SK-N-SH (cell line): Measurements from ENCODE around the gene CELSR1. TPM values are rescaled to one million over a fixed set of nuclear protein-coding genes. Genes with fewer than 3 reads are reported as not detected.

ENCODE experiments used
- CTCF ChIA-PET: fragments of 300-600, 350-600 bp; formaldehyde crosslinking; extraction: SDS; loops from one replicate; lab custom pipeline; 2021; lab: Yijun Ruan, JAX
- POLR2A ChIA-PET: fragments of 350-600 bp; sonication (Branson Sonifier 250); formaldehyde crosslinking; extraction: SDS; loops from one replicate; lab custom pipeline; 2020; ENCODE audit warnings: antibody characterized with exemption, inconsistent platforms; lab: Yijun Ruan, JAX
- DNase-seq: peaks from one replicate; pipeline ENCODE4 v3.0.0; 2012
- H2AFZ ChIP-seq: fragments of 200-600 bp; sonication (generic); 2 replicates; pipeline ENCODE4 v1.8.1; 2016; ENCODE audit warnings: antibody characterized with exemption, mild to moderate bottlenecking, low read depth
- H3F3A ChIP-seq: fragments of 200-600 bp; sonication (generic); replicated peaks from 2 replicates; pipeline ENCODE3; 2016; ENCODE audit warnings: antibody characterized with exemption, mild to moderate bottlenecking; ENCODE audit not compliant: insufficient read depth
- H3K27ac ChIP-seq, 2 experiments: fragments of 200-500 bp in 1 of 2; fragments of 200-600 bp in 1 of 2; sonication (Bioruptor generic) in 1 of 2; sonication (generic), shearing (Covaris generic) in 1 of 2; 2 replicates each; pipeline versions ENCODE4 v1.5.1 to v1.6.1; 2014 to 2016; ENCODE audit warnings: low read depth in 2 of 2, inconsistent platforms in 1 of 2, low read length in 1 of 2, mild to moderate bottlenecking in 1 of 2, mixed read lengths in 1 of 2
- H3K27me3 ChIP-seq: fragments of 200-600 bp; sonication (generic), shearing (Covaris generic); 2 replicates; pipeline ENCODE4 v1.6.1; 2016; ENCODE audit warnings: mixed run types; ENCODE audit not compliant: insufficient read depth
- H3K36me3 ChIP-seq, 2 experiments: fragments of 200-500 bp in 1 of 2; fragments of 200-600 bp in 1 of 2; sonication (Bioruptor generic) in 1 of 2; sonication (generic) in 1 of 2; replicated peaks in 1 of 2; 2 replicates each; pipeline versions ENCODE3 to v1.5.1; 2014 to 2016; ENCODE audit warnings: low read length in 1 of 2, mild to moderate bottlenecking in 1 of 2; ENCODE audit not compliant: insufficient read depth in 2 of 2, control insufficient read depth in 1 of 2
- H3K4me1 ChIP-seq, 2 experiments: fragments of 200-500 bp in 1 of 2; fragments of 200-600 bp in 1 of 2; sonication (Bioruptor generic) in 1 of 2; sonication (generic), shearing (Covaris generic) in 1 of 2; 2 replicates each; pipeline versions ENCODE4 v1.5.1 to v1.6.1; 2014 to 2016; ENCODE audit warnings: low read depth in 1 of 2, low read length in 1 of 2, mixed run types in 1 of 2; ENCODE audit not compliant: insufficient read depth in 2 of 2, control insufficient read depth in 1 of 2
- H3K4me2 ChIP-seq: fragments of 200-600 bp; sonication (generic), shearing (Covaris generic); 2 replicates; pipeline ENCODE4 v1.6.1; 2017; ENCODE audit warnings: mixed run types
- H3K4me3 ChIP-seq, 2 experiments: fragments of 200-500 bp in 1 of 2; fragments of 200-600 bp in 1 of 2; sonication (Bioruptor generic) in 1 of 2; sonication (generic), shearing (Covaris generic) in 1 of 2; 2 replicates each; pipeline versions ENCODE4 v1.5.1 to v1.8.1; 2014 to 2016; ENCODE audit warnings: low read depth in 2 of 2, inconsistent platforms in 1 of 2, low read length in 1 of 2, mild to moderate bottlenecking in 1 of 2, mixed read lengths in 1 of 2, moderate library complexity in 1 of 2
- H3K79me2 ChIP-seq: fragments of 200-600 bp; sonication (generic); 2 replicates; pipeline ENCODE4 v1.8.1; 2017; ENCODE audit warnings: mild to moderate bottlenecking; ENCODE audit not compliant: insufficient read depth
- H3K9ac ChIP-seq: fragments of 200-600 bp; sonication (generic); 2 replicates; pipeline ENCODE4 v1.6.1; 2017; ENCODE audit warnings: mixed run types
- H3K9me2 ChIP-seq: fragments of 200-600 bp; sonication (generic); 2 replicates; pipeline ENCODE4 v1.6.1; 2017; ENCODE audit warnings: mixed run types
- H3K9me3 ChIP-seq: fragments of 200-600 bp; sonication (generic); 2 replicates; pipeline ENCODE4 v1.6.1; 2017; ENCODE audit warnings: mixed run types, mild to moderate bottlenecking, moderate library complexity
- H4K20me1 ChIP-seq: fragments of 200-600 bp; sonication (generic); 2 replicates; pipeline ENCODE4 v1.6.1; 2017; ENCODE audit warnings: mild to moderate bottlenecking, mixed run types; ENCODE audit not compliant: insufficient read depth
- ELF1 ChIP-seq: IDR thresholded peaks from 2 replicates; pipeline ENCODE4 v1.4.0; 2012
- EP300 ChIP-seq, 2 experiments: IDR thresholded peaks; 2 replicates each; pipeline versions ENCODE4 v1.4.0 to v1.6.1; 2012; ENCODE audit warnings: borderline replicate concordance in 1 of 2, low read depth in 1 of 2, low read length in 1 of 2
- EZH2phosphoT487 ChIP-seq: fragments of 200-600 bp; sonication (generic); IDR thresholded peaks from 2 replicates; pipeline ENCODE4 v1.6.1; 2017; ENCODE audit warnings: low read depth, mixed run types, mild to moderate bottlenecking, antibody characterized with exemption, moderate library complexity, borderline replicate concordance
- FOXJ3 ChIP-seq: sonication (generic); formaldehyde crosslinking; IDR thresholded peaks from 2 replicates; pipeline ENCODE4 v1.5.1; 2020; ENCODE audit warnings: mild to moderate bottlenecking, missing genetic modification reagents
- FOXM1 ChIP-seq: IDR thresholded peaks from 2 replicates; pipeline ENCODE4 v1.4.0; 2012; ENCODE audit warnings: low read depth, mild to moderate bottlenecking
- GABPA ChIP-seq: IDR thresholded peaks from 2 replicates; pipeline ENCODE4 v1.4.0; 2012; ENCODE audit warnings: low read depth, mild to moderate bottlenecking
- GATA2 ChIP-seq: sonication (generic); formaldehyde crosslinking; IDR thresholded peaks from 2 replicates; pipeline ENCODE4 v1.5.0; 2020; ENCODE audit warnings: mild to moderate bottlenecking, missing genetic modification reagents
- IRF3 ChIP-seq: fragments of 150-350 bp; IDR thresholded peaks from 2 replicates; pipeline ENCODE4 v1.6.1; 2016; ENCODE audit warnings: mild to moderate bottlenecking, low read depth, low read length
- JUND ChIP-seq: IDR thresholded peaks from 2 replicates; pipeline ENCODE4 v1.4.0; 2012
- MXI1 ChIP-seq: IDR thresholded peaks from 2 replicates; pipeline ENCODE4 v1.6.1; 2012; ENCODE audit warnings: mild to moderate bottlenecking, low read depth, low read length, improper control_type of control experiment
- RAD21 ChIP-seq: IDR thresholded peaks from 2 replicates; pipeline ENCODE4 v1.6.1; 2012; ENCODE audit warnings: mild to moderate bottlenecking, low read length
- RCOR1 ChIP-seq: fragments of 150-350 bp; IDR thresholded peaks from 2 replicates; pipeline ENCODE4 v1.6.1; 2017; ENCODE audit warnings: antibody characterized with exemption, low read length
- REST ChIP-seq: IDR thresholded peaks from 2 replicates; pipeline ENCODE4 v1.6.1; 2012; ENCODE audit warnings: mild to moderate bottlenecking, low read depth, low read length, moderate library complexity
- RFX5 ChIP-seq: IDR thresholded peaks from 2 replicates; pipeline ENCODE4 v1.6.1; 2012; ENCODE audit warnings: mild to moderate bottlenecking, improper control_type of control experiment, low read length
- SIN3A ChIP-seq: IDR thresholded peaks from 2 replicates; pipeline ENCODE4 v1.6.1; 2012; ENCODE audit warnings: low read depth, mild to moderate bottlenecking, low read length, moderate library complexity, borderline replicate concordance
- SMC3 ChIP-seq: IDR thresholded peaks from 2 replicates; pipeline ENCODE4 v1.6.1; 2012; ENCODE audit warnings: low read depth, low read length, improper control_type of control experiment
- TAF1 ChIP-seq: IDR thresholded peaks from 2 replicates; pipeline ENCODE4 v1.6.1; 2012; ENCODE audit warnings: low read depth, mild to moderate bottlenecking, low read length, moderate library complexity, borderline replicate concordance
- TEAD4 ChIP-seq: IDR thresholded peaks from 2 replicates; pipeline ENCODE4 v1.4.0; 2012; ENCODE audit warnings: mild to moderate bottlenecking, borderline replicate concordance; ENCODE audit not compliant: insufficient read depth
- USF2 ChIP-seq: fragments of 150-350 bp; IDR thresholded peaks from 2 replicates; pipeline ENCODE4 v1.6.1; 2017; ENCODE audit warnings: antibody characterized with exemption, low read length, low read depth, borderline replicate concordance
- YY1 ChIP-seq: IDR thresholded peaks from 2 replicates; pipeline ENCODE4 v1.4.0; 2012; ENCODE audit warnings: low read depth, mild to moderate bottlenecking
- WGBS: methylation state at CpG from one replicate; pipeline ENCODE4 v1.1.6; 2017; ENCODE audit warnings: low lambda C conversion rate; 5-methylcytosine and 5-hydroxymethylcytosine counted together
- polyA plus RNA-seq, 3 experiments: library from polyadenylated mRNA; depleted of rRNA; stranded (reverse); fragments of >200 nt; gene quantifications; 2 replicates each; pipeline ENCODE4 v1.2.3, GENCODE V29; 2012
- TF ChIP-seq, protein P1 (sequence below): IDR thresholded peaks from 2 replicates; pipeline ENCODE4 v1.4.0; 2012; ENCODE audit warnings: low read depth, borderline replicate concordance
- TF ChIP-seq, protein P2 (sequence below): IDR thresholded peaks from 2 replicates; pipeline ENCODE4; 2012

Gene CELSR1
- polyA plus RNA-seq, 1 of the 3 experiments (the other 2 are of a cell fraction), result 5.0 TPM

- TF ChIP-seq, protein P1, sequence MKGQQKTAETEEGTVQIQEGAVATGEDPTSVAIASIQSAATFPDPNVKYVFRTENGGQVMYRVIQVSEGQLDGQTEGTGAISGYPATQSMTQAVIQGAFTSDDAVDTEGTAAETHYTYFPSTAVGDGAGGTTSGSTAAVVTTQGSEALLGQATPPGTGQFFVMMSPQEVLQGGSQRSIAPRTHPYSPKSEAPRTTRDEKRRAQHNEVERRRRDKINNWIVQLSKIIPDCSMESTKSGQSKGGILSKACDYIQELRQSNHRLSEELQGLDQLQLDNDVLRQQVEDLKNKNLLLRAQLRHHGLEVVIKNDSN, result no peak
- no peak for TF ChIP-seq GABPA
- no peak for TF ChIP-seq SIN3A
Measured at GRCh38 chr22:46397951-46398350, 139.5 kb downstream of the CELSR1 start (continued).

- no peak overlapping the region for H3K4me3 ChIP-seq
- no peak overlapping the region for H2AFZ ChIP-seq
- no peaks in the 10 kb centered on the region for H3K27me3 ChIP-seq
- H3K9me3 ChIP-seq, result no peaks in the 10 kb centered on the region
- no peak overlapping the region for H3K9ac ChIP-seq
- no peak overlapping the region for H3K4me2 ChIP-seq
- no peak for TF ChIP-seq JUND
- no peak for TF ChIP-seq FOXJ3 (CRISPR knock-in tag)
- no peak for TF ChIP-seq YY1
- no peak for TF ChIP-seq REST
- TF ChIP-seq RFX5, result no peak
- no peak for TF ChIP-seq RAD21
- no peak for TF ChIP-seq EZH2phosphoT487
- TF ChIP-seq ELF1, result no peak
- TF ChIP-seq RCOR1, result no peak
- no peak for TF ChIP-seq USF2
- TF ChIP-seq FOXM1, result no peak
- TF ChIP-seq GATA2 (CRISPR knock-in tag), result no peak
- no peak for TF ChIP-seq EP300 (IDR thresholded peaks at IDR 0.05; ENCODE audit: borderline replicate concordance in 1 of 2, low read depth in 1 of 2, low read length in 1 of 2)
- no peak for TF ChIP-seq SMC3
- no peak for TF ChIP-seq IRF3
- TF ChIP-seq, protein P2, sequence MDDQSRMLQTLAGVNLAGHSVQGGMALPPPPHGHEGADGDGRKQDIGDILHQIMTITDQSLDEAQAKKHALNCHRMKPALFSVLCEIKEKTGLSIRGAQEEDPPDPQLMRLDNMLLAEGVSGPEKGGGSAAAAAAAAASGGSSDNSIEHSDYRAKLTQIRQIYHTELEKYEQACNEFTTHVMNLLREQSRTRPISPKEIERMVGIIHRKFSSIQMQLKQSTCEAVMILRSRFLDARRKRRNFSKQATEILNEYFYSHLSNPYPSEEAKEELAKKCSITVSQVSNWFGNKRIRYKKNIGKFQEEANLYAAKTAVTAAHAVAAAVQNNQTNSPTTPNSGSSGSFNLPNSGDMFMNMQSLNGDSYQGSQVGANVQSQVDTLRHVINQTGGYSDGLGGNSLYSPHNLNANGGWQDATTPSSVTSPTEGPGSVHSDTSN, result no peak
- TF ChIP-seq, protein P1, result no peak
- TF ChIP-seq MXI1, result no peak
- no peak for TF ChIP-seq TEAD4
- no peak for TF ChIP-seq TAF1
- TF ChIP-seq, all 33 proteins: peak for 0
- no peak overlapping the region for H3K27ac ChIP-seq
- no peaks in the 10 kb centered on the region for H3K4me1 ChIP-seq
- no peaks in the 10 kb centered on the region for H3F3A ChIP-seq
- no peaks in the 10 kb centered on the region for H3K9me2 ChIP-seq
- POLR2A ChIA-PET, result no interaction called here
- no peaks in the 10 kb centered on the region for H4K20me1 ChIP-seq
- CTCF ChIA-PET, result interaction anchor here (1.4 kb wide), 1 partner anchor 30 kb away, joined by 7 read pairs; no protein-coding TSS in a partner anchor
- H3K79me2 ChIP-seq, result no peaks in the 10 kb centered on the region
- H3K36me3 ChIP-seq, result no peaks in the 10 kb centered on the region
- 74% methylated on average over 17 of the region's 18 CpGs for WGBS
- DNase-seq, result no peak
Measured at GRCh38 chr22:46397514-46397913, 139.9 kb downstream of the CELSR1 start.
